Fibroblast of pulmonary artery (primary cell): ENCODE results near the gene GMDS.

Experiments
- DNase-seq: peaks from one replicate; pipeline ENCODE4 v3.0.0-alpha.2; 2010; ENCODE audit warnings: low read depth
- H3K4me3 ChIP-seq: replicated peaks from 2 replicates; pipeline ENCODE4 v1.5.1; 2011; ENCODE audit warnings: low read depth, mild to moderate bottlenecking, control low read depth, low read length, moderate library complexity
- CTCF ChIP-seq: IDR thresholded peaks from 2 replicates; pipeline ENCODE4 v1.5.1; 2011; ENCODE audit warnings: mild to moderate bottlenecking, control low read depth, low read length, inconsistent platforms; ENCODE audit errors: missing control alignments

GMDS gene

GRCh38 chr6:2266841-2267240 is 21.4 kb upstream of the GMDS start:
- no peak for DNase-seq
- H3K4me3 ChIP-seq, result no peak overlapping the region
- no peak for TF ChIP-seq CTCF

- no peak for DNase-seq
- no peak overlapping the region for H3K4me3 ChIP-seq
Observed at GRCh38 chr6:2266031-2266795, 20.8 kb upstream of the GMDS start.

GRCh38 chr6:2264932-2265331 is 19.5 kb upstream of the GMDS start:
- DNase-seq, result peak; percentile 62

More at GRCh38 chr6:2266031-2266795, 20.8 kb upstream of the GMDS start:
- TF ChIP-seq CTCF, result no peak

GRCh38 chr6:2263896-2264295 is 18.5 kb upstream of the GMDS start:
- DNase-seq, result no peak
- no peak for TF ChIP-seq CTCF
- no peak overlapping the region for H3K4me3 ChIP-seq

More at GRCh38 chr6:2264932-2265331, 19.5 kb upstream of the GMDS start:
- TF ChIP-seq CTCF, result peak; percentile 6
- no peak overlapping the region for H3K4me3 ChIP-seq

DNA sequence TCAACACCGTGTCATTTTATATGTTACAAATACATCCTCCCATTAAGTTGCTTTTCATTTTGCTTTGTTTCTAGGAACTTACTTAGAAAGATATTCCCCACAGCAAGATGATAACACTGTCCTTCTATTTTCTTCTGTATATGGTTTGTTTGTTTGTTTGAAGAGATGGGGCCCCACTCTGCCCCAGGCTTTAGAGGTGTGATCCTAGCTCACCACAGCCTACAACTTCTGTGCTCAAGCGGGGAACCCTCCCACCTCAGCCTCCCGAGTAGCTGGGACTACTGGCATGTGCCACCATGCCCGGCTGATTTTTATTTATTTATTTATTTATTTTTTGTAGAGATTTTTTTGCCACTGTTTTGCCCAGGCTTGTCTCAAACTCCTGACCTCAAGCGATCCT is 14.2 kb upstream of the GMDS start:
- TF ChIP-seq CTCF, result no peak
- no peak for DNase-seq

GRCh38 chr6:2259002-2259494 is 13.6 kb upstream of the GMDS start:
- TF ChIP-seq CTCF, result no peak
- DNase-seq, result no peak
- no peak overlapping the region for H3K4me3 ChIP-seq

More for the DNA sequence above, 14.2 kb upstream of the GMDS start:
- H3K4me3 ChIP-seq, result no peak overlapping the region

DNA sequence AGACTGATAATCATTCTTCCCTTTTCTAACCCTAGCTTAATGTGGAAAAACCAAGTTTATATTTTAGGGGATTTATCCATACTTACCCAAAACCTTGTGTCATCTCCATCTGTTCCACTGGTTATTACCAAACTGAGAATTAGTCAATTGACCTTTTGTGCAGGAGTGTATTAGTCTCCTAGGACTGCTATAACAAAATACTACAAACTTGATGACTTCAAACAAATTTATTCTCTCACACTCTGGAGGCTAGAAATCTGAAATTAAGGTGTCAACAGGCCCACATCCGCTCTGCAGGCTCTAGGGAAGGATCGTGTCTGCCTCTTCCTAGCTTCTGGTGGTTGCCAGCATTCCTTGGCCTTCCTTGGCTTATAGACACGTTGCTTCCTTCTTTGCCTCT is 12.7 kb upstream of the GMDS start:
- no peak for TF ChIP-seq CTCF
- no peak overlapping the region for H3K4me3 ChIP-seq
- DNase-seq, result no peak
